AG10803 (cell line): ENCODE results near the gene ADAM12.

ENCODE experiments used
- DNase-seq: peaks from one replicate; pipeline ENCODE4 v3.0.0; 2010; ENCODE audit warnings: low read depth
- H3K4me3 ChIP-seq: 2 replicates; pipeline ENCODE4 v1.5.1; 2011; ENCODE audit warnings: mild to moderate bottlenecking, low read length, control low read depth
- CTCF ChIP-seq: conservative IDR thresholded peaks from 2 replicates; pipeline ENCODE4 v1.5.1; 2011; ENCODE audit warnings: mild to moderate bottlenecking, low read length, control low read depth, inconsistent platforms

ADAM12 gene

GRCh38 chr10:126402721-126403695 lies 14.7 kb upstream of the ADAM12 start:
- no peak for TF ChIP-seq CTCF
- H3K4me3 ChIP-seq: no peak overlapping the region
- no peak for DNase-seq

- H3K4me3 ChIP-seq: no peak overlapping the region
- no peak for TF ChIP-seq CTCF
These were observed 12.4 kb upstream of the ADAM12 start for GRCh38 chr10:126400641-126401040.

GRCh38 chr10:126398924-126399323 lies 10.6 kb upstream of the ADAM12 start:
- TF ChIP-seq CTCF: no peak
- no peak overlapping the region for H3K4me3 ChIP-seq
- peak; percentile 26 for DNase-seq

More at GRCh38 chr10:126400641-126401040, 12.4 kb upstream of the ADAM12 start:
- DNase-seq: no peak

- no peak for TF ChIP-seq CTCF
- no peak for DNase-seq
- peak overlapping the region; percentile 1; the same call in 1 of the 2 replicates for H3K4me3 ChIP-seq
These were observed 10.1 kb upstream of the ADAM12 start for GRCh38 chr10:126398383-126398743.

GRCh38 chr10:126397640-126398382 lies 9.5 kb upstream of the ADAM12 start:
- DNase-seq: peak; percentile 98
- no peak for TF ChIP-seq CTCF
- no peak overlapping the region; the same call in 1 of the 2 replicates for H3K4me3 ChIP-seq

- TF ChIP-seq CTCF: no peak
- peak; percentile 63 for DNase-seq
- H3K4me3 ChIP-seq: no peak overlapping the region
These were observed 8.9 kb upstream of the ADAM12 start for GRCh38 chr10:126397156-126397555.
